Iris pigment epithelial cell (primary cell): ENCODE data around the gene CLTRN.
A peak's percentile ranks its signal among the peaks of the same experiment; 100 is the strongest.
"Not testable (repeated sequence)": the region's sequence is repeated elsewhere in the genome, so short reads cannot be mapped to it uniquely, and the experiment has no call there.

Experiments used
- DNase-seq: peaks from one replicate; pipeline ENCODE4 v3.0.0-alpha.2; 2011; ENCODE audit warnings: low read depth

Gene CLTRN

GRCh38 chrX:15664487-15665444 lies at the start of gene CLTRN:
CLTRN (minus strand) TSS chrX:15664805; CDS start chrX:15664775, 30 bp downstream.
- DNase-seq: peak; percentile 2

GRCh38 chrX:15704273-15704672 lies 39.7 kb upstream of the CLTRN start:
- DNase-seq: not testable (repeated sequence)

GRCh38 chrX:15703809-15704208 lies 39.2 kb upstream of the CLTRN start:
- not testable (repeated sequence) for DNase-seq

GRCh38 chrX:15702488-15703371 lies 38.1 kb upstream of the CLTRN start:
- no peak for DNase-seq

- DNase-seq: no peak
Measured at GRCh38 chrX:15696516-15696915, 31.9 kb upstream of the CLTRN start.

GRCh38 chrX:15694941-15695451 lies 30.4 kb upstream of the CLTRN start:
- no peak for DNase-seq

GRCh38 chrX:15686818-15687685 lies 22.4 kb upstream of the CLTRN start:
- peak; percentile 55 for DNase-seq

- DNase-seq: no peak
Measured at GRCh38 chrX:15683193-15683592, 18.6 kb upstream of the CLTRN start.

GRCh38 chrX:15681433-15681832 lies 16.8 kb upstream of the CLTRN start:
- peak; percentile 4 for DNase-seq

GRCh38 chrX:15680401-15680800 lies 15.8 kb upstream of the CLTRN start:
- peak; percentile 85 for DNase-seq

GRCh38 chrX:15679246-15679645 lies 14.6 kb upstream of the CLTRN start:
- DNase-seq: peak; percentile 14

GRCh38 chrX:15678339-15678738 lies 13.7 kb upstream of the CLTRN start:
- DNase-seq: peak; percentile 5

- DNase-seq: peak; percentile 1
Measured at GRCh38 chrX:15676886-15677285, 12.3 kb upstream of the CLTRN start.

- DNase-seq: no peak
Measured at GRCh38 chrX:15675490-15675921, 10.9 kb upstream of the CLTRN start.

- DNase-seq: peak; percentile 94
Measured at GRCh38 chrX:15674841-15675489, 10.4 kb upstream of the CLTRN start.

- DNase-seq: no peak
Measured at GRCh38 chrX:15674514-15674840, 9.9 kb upstream of the CLTRN start.

GRCh38 chrX:15673970-15674369 lies 9.4 kb upstream of the CLTRN start:
- DNase-seq: no peak

- DNase-seq: no peak
Measured at GRCh38 chrX:15672881-15673280, 8.3 kb upstream of the CLTRN start.

GRCh38 chrX:15663439-15663838 lies 1.2 kb downstream of the CLTRN start:
- no peak for DNase-seq

- not testable (repeated sequence) for DNase-seq
Measured at GRCh38 chrX:15654804-15655203, 9.8 kb downstream of the CLTRN start.

- DNase-seq: no peak
Measured at GRCh38 chrX:15653961-15654360, 10.6 kb downstream of the CLTRN start.
